Neural progenitor cell (in vitro differentiated cells): ENCODE measurements around the gene EXOC6B. TPM values are rescaled to one million over a fixed set of nuclear protein-coding genes. Genes with fewer than 3 reads are reported as not detected.
"Not testable (repeated sequence)": the region's sequence is repeated elsewhere in the genome, so short reads cannot be mapped to it uniquely, and the experiment has no call there.

Experiments used
- DNase-seq: peaks from one replicate; pipeline ENCODE4 v3.0.0-alpha.2; 2016; ENCODE audit warnings: low spot score
- H2AFZ ChIP-seq: fragments of 200-600 bp; sonication (generic); replicated peaks from 2 replicates; pipeline ENCODE4 v1.6.1; 2016; ENCODE audit warnings: antibody characterized with exemption
- H3F3A ChIP-seq: fragments of 200-600 bp; sonication (generic); 2 replicates; pipeline ENCODE4 v1.6.1; 2016; ENCODE audit warnings: antibody characterized with exemption, low read depth
- H3K27ac ChIP-seq: fragments of 200-600 bp; sonication (generic); 2 replicates; pipeline ENCODE4 v1.5.1; 2016; ENCODE audit warnings: mild to moderate bottlenecking
- H3K27me3 ChIP-seq: fragments of 200-600 bp; sonication (generic); 2 replicates; pipeline ENCODE4 v1.6.1; 2016; ENCODE audit warnings: mild to moderate bottlenecking, moderate library complexity
- H3K36me3 ChIP-seq: fragments of 200-600 bp; sonication (generic); 2 replicates; pipeline ENCODE4 v1.5.1; 2016
- H3K4me1 ChIP-seq: fragments of 200-600 bp; sonication (generic); 2 replicates; pipeline ENCODE4 v1.6.1; 2016; ENCODE audit warnings: mixed run types
- H3K4me2 ChIP-seq: fragments of 200-600 bp; sonication (generic); 2 replicates; pipeline ENCODE4 v1.6.1; 2016
- H3K4me3 ChIP-seq: fragments of 200-600 bp; sonication (generic); 2 replicates; pipeline ENCODE4 v1.5.1; 2016
- H3K79me2 ChIP-seq: fragments of 200-600 bp; sonication (generic); 2 replicates; pipeline ENCODE4 v1.6.1; 2016; ENCODE audit warnings: low read depth
- H3K9ac ChIP-seq: fragments of 200-600 bp; sonication (generic); 2 replicates; pipeline ENCODE4 v1.6.1; 2016
- H3K9me3 ChIP-seq: fragments of 200-600 bp; sonication (generic); 2 replicates; pipeline ENCODE4 v1.5.1; 2016; ENCODE audit warnings: low read depth
- H4K20me1 ChIP-seq: fragments of 200-600 bp; sonication (generic); 2 replicates; pipeline ENCODE4 v1.6.1; 2016; ENCODE audit warnings: low read depth
- H3K27ac Mint-ChIP-seq: 3 replicates; pipeline ENCODE4 v1.8.0; 2021; ENCODE audit warnings: mixed read lengths
- H3K27me3 Mint-ChIP-seq: 2 replicates; pipeline ENCODE4 v1.8.0; 2022; ENCODE audit warnings: low read depth, mild to moderate bottlenecking, inconsistent platforms, moderate library complexity, mixed read lengths; ENCODE audit not compliant: insufficient read depth
- H3K36me3 Mint-ChIP-seq: 3 replicates; pipeline ENCODE4 v1.8.0; 2021; ENCODE audit warnings: mixed read lengths
- H3K4me1 Mint-ChIP-seq: 3 replicates; pipeline ENCODE4 v1.8.0; 2021; ENCODE audit warnings: mixed read lengths
- H3K4me3 Mint-ChIP-seq: 3 replicates; pipeline ENCODE4 v1.8.0; 2021; ENCODE audit warnings: mild to moderate bottlenecking, moderate library complexity, mixed read lengths
- H3K9me3 Mint-ChIP-seq: 3 replicates; pipeline ENCODE4 v1.8.0; 2020; ENCODE audit warnings: mixed read lengths
- EZH2 ChIP-seq: fragments of 200-600 bp; sonication (generic); IDR thresholded peaks from 2 replicates; pipeline ENCODE4 v1.6.1; 2017; ENCODE audit warnings: antibody characterized with exemption, mild to moderate bottlenecking, moderate library complexity
- EZH2phosphoT487 ChIP-seq: fragments of 200-600 bp; sonication (generic); IDR thresholded peaks from 2 replicates; pipeline ENCODE4 v1.6.1; 2017; ENCODE audit warnings: antibody characterized with exemption
- total RNA-seq: library from RNA; depleted of rRNA; stranded (reverse); fragments of >200 nt; gene quantifications from 2 replicates; pipeline ENCODE4 v1.2.3, GENCODE V29; 2015; ENCODE audit warnings: low replicate concordance
- TF ChIP-seq, protein P1 (sequence below): fragments of 200-600 bp; sonication (generic); IDR thresholded peaks from 2 replicates; pipeline ENCODE4 v1.5.1; 2017; ENCODE audit warnings: antibody characterized with exemption, mild to moderate bottlenecking

The EXOC6B gene
- total RNA-seq, 1 donor from 2014 or later = 41.2 TPM

DNA sequence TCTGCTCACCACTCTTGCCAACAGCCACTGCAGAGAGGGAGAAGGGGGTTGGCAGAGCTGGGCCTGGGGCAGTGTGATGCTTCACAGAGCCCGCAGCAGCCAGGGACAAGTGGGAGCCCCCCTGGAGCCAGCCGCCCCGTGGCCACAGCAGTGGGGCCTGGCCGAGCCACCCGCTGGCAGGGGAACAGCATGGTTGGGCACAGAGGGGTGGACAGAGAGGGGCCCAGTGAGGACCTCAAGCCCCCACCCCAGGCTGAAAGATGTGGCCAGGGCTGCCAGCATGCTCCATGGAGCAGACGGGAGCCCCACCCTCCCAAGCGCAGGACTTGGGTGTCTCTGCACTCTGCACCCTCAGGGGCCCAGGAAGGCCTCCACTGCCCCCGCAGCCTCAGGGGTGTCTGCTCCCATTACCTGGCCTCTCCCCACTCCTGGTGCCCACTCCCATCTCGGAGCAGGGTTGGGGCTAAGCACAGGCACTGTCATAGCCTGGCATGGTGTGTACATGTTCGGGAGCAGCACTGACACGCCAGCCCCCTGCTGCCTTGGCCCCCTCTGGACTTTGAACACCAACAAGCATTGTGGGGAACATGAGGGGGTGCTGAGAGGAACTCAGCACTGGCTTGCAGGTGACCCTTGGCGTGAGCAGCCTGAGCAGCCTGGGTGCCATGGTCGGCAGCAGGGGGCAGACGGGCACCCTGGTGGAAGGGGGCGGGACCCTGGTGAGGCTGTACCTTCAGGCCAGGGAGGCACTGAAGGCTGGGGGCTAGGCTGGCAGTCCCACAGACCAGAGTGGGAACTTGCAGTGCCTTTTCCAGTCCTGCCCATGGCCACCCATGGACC is 398.6 kb downstream of the EXOC6B start:
- H3K9me3 Mint-ChIP-seq = no peaks in the 10 kb centered on the region
- Histone ChIP-seq H3K4me3 (no peak overlapping the region), H3K9me3 (no peaks in the 10 kb centered on the region), H3F3A (no peaks in the 10 kb centered on the region), H3K27ac (no peak overlapping the region), H3K27me3 (no peaks in the 10 kb centered on the region), H3K9ac (no peak overlapping the region), H4K20me1 (no peaks in the 10 kb centered on the region), H3K4me2 (no peak overlapping the region), H3K79me2 (no peaks in the 10 kb centered on the region), H3K4me1 (no peaks in the 10 kb centered on the region), H2AFZ (no peak overlapping the region), H3K36me3 (no peaks in the 10 kb centered on the region)
- DNase-seq = no peak
- H3K27me3 Mint-ChIP-seq = peaks cover 2% of the 10 kb centered on the region
- no peak overlapping the region for H3K27ac Mint-ChIP-seq
- peaks cover 7% of the 10 kb centered on the region for H3K36me3 Mint-ChIP-seq
- H3K4me3 Mint-ChIP-seq = no peak overlapping the region
- H3K4me1 Mint-ChIP-seq = no peaks in the 10 kb centered on the region
- no peak for TF ChIP-seq EZH2
- TF ChIP-seq, protein P1, sequence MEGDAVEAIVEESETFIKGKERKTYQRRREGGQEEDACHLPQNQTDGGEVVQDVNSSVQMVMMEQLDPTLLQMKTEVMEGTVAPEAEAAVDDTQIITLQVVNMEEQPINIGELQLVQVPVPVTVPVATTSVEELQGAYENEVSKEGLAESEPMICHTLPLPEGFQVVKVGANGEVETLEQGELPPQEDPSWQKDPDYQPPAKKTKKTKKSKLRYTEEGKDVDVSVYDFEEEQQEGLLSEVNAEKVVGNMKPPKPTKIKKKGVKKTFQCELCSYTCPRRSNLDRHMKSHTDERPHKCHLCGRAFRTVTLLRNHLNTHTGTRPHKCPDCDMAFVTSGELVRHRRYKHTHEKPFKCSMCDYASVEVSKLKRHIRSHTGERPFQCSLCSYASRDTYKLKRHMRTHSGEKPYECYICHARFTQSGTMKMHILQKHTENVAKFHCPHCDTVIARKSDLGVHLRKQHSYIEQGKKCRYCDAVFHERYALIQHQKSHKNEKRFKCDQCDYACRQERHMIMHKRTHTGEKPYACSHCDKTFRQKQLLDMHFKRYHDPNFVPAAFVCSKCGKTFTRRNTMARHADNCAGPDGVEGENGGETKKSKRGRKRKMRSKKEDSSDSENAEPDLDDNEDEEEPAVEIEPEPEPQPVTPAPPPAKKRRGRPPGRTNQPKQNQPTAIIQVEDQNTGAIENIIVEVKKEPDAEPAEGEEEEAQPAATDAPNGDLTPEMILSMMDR = no peak
- no peak for TF ChIP-seq EZH2phosphoT487

DNA sequence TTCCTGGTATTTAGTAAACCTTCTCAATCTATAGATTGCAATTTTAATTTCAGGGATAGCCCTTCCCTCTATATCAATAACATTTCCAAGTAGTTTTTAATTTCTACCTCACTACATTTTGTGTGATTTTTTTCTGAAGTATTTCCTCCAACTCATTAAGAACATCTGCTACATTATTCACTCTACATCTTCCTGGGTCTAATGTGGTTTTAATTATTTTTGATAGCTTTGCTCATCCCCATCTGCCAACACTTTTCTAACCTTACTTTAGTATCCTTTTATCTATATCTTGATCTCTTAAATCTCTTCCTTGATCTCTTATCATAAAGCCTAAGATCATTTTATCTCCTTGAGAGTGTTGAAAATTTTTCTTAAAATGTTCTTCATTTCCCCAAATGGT is 399.8 kb downstream of the EXOC6B start:
- Histone ChIP-seq H3K4me2 (no peak overlapping the region), H3K9ac (no peak overlapping the region), H3K36me3 (peaks cover 2% of the 10 kb centered on the region), H3K79me2 (no peaks in the 10 kb centered on the region), H3K4me3 (no peak overlapping the region), H3K27me3 (no peaks in the 10 kb centered on the region), H4K20me1 (no peaks in the 10 kb centered on the region), H3K27ac (no peak overlapping the region), H3K9me3 (no peaks in the 10 kb centered on the region), H2AFZ (no peak overlapping the region), H3F3A (no peaks in the 10 kb centered on the region), H3K4me1 (no peaks in the 10 kb centered on the region)
- TF ChIP-seq, protein P1 = no peak
- TF ChIP-seq EZH2phosphoT487 (no peak), EZH2 (no peak)
- H3K4me3 Mint-ChIP-seq = no peak overlapping the region
- no peak for DNase-seq
- H3K9me3 Mint-ChIP-seq = peaks cover 2% of the 10 kb centered on the region
- H3K4me1 Mint-ChIP-seq = no peaks in the 10 kb centered on the region
- H3K27me3 Mint-ChIP-seq = peaks cover 2% of the 10 kb centered on the region
- H3K27ac Mint-ChIP-seq = no peak overlapping the region
- peaks cover 9% of the 10 kb centered on the region for H3K36me3 Mint-ChIP-seq

DNA sequence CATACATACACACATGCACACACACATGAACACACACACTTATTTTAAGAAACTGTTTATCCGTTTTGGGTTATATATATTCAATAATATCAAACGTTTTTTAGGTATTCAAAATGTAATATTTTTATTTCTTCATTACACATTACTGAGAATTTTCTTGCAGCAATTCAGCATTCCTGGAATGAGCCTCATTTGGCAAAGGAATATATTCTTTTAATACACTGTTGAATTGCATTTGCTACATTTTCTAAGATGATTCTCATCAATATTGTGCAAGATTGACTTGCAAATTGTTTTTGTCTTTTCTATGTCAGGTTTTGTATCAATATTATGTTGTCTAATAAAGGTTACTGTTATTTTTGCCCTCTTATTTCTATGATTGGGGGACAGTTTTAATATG is 402.1 kb downstream of the EXOC6B start:
- peaks cover 2% of the 10 kb centered on the region for H3K36me3 ChIP-seq
- no peak overlapping the region for H3K9ac ChIP-seq
- TF ChIP-seq, protein P1 = no peak
- no peak for TF ChIP-seq EZH2phosphoT487
- TF ChIP-seq EZH2 = no peak
- H3K27ac ChIP-seq = no peak overlapping the region
- H3K9me3 ChIP-seq = peaks cover 5% of the 10 kb centered on the region
- H3K36me3 Mint-ChIP-seq = peaks cover 12% of the 10 kb centered on the region
- H3F3A ChIP-seq = no peaks in the 10 kb centered on the region
- no peak overlapping the region for H2AFZ ChIP-seq
- peaks cover 2% of the 10 kb centered on the region for H3K27me3 Mint-ChIP-seq
- no peaks in the 10 kb centered on the region for H3K4me1 Mint-ChIP-seq
- H3K27me3 ChIP-seq = no peaks in the 10 kb centered on the region
- H3K79me2 ChIP-seq = no peaks in the 10 kb centered on the region
- no peaks in the 10 kb centered on the region for H3K4me1 ChIP-seq
- no peak for DNase-seq
- no peak overlapping the region for H3K4me3 Mint-ChIP-seq
- peaks cover 12% of the 10 kb centered on the region for H3K9me3 Mint-ChIP-seq
- no peak overlapping the region for H3K4me2 ChIP-seq
- no peak overlapping the region for H3K27ac Mint-ChIP-seq
- H3K4me3 ChIP-seq = no peak overlapping the region
- no peaks in the 10 kb centered on the region for H4K20me1 ChIP-seq

DNA sequence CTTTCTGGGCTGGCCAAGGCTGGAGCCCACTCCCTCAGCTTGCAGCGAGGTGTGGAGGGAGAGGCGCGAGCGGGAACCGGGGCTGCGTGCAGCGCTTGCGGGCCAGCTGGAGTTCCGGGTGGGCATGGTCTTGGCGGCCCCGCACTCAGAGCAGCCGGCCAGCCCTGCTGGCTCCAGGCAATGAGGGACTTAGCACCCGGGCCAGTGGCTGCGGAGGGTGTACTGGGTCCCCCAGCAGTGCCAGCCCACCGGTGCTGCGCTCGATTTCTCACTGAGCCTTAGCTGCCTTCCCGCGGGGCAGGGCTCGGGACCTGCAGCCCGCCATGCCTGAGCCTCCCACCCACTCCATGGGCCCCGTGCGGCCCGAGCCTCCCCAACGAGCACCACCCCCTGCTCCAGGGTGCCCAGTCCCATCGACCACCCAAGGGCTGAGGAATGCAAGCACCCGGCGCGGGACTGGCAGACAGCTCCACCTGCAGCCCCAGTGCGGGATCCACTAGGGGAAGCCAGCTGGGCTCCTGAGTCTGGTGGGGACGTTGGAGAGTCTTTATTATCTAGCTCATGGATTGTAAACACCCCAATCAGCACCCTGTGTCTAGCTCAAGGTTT is 404.0 kb downstream of the EXOC6B start:
- H3K9me3 Mint-ChIP-seq = peaks cover 12% of the 10 kb centered on the region
- not testable (repeated sequence) for H3K27ac ChIP-seq, H3K4me2 ChIP-seq, H3K36me3 ChIP-seq, H3K27me3 ChIP-seq, H3K79me2 ChIP-seq, H3F3A ChIP-seq, H2AFZ ChIP-seq, H3K4me3 ChIP-seq, H3K4me1 Mint-ChIP-seq, H3K36me3 Mint-ChIP-seq, H3K9ac ChIP-seq, H3K27me3 Mint-ChIP-seq, H3K27ac Mint-ChIP-seq, H3K4me3 Mint-ChIP-seq, DNase-seq, H3K9me3 ChIP-seq, H4K20me1 ChIP-seq, H3K4me1 ChIP-seq
